GM12878 (cell line): ENCODE data around the gene CIDEA. TPM values are rescaled to one million over a fixed set of nuclear protein-coding genes. Genes with fewer than 3 reads are reported as not detected.
A peak's percentile ranks its signal among the peaks of the same experiment; 100 is the strongest.

ENCODE experiments used
- ATAC-seq: fragments of 200-7000 bp; cut with Tn5 transposase; 3 replicates; pipeline ENCODE4 v1.9.1; 2020; ENCODE audit warnings: mild to moderate bottlenecking, moderate library complexity
- BruUV-seq: library from RNA; stranded (reverse); fragments of 400-500 nt; replicated peaks from 2 replicates; lab custom pipeline; 2021; lab: Mats Ljungman, UMichigan
- CTCF ChIA-PET: fragments of 300-600 bp; sonication (Branson Sonifier 250); formaldehyde crosslinking; extraction: SDS; loops from one replicate; lab custom pipeline; 2021; ENCODE audit warnings: inconsistent platforms; lab: Yijun Ruan, JAX
- POLR2A ChIA-PET: fragments of 350-600 bp; formaldehyde crosslinking; extraction: SDS; loops from one replicate; lab custom pipeline; 2021; ENCODE audit warnings: inconsistent platforms; lab: Charles Lee
- RAD21 ChIA-PET: fragments of 300-600 bp; sonication (Branson Sonifier 250); formaldehyde crosslinking; loops from one replicate; lab custom pipeline; 2023; ENCODE audit warnings: antibody characterized with exemption; ENCODE audit not compliant: unreplicated experiment; lab: Charles Lee
- SMC1A ChIA-PET: fragments of 300-600 bp; sonication (Branson Sonifier 250); formaldehyde crosslinking; loops from one replicate; lab custom pipeline; 2023; ENCODE audit not compliant: unreplicated experiment, uncharacterized antibody; lab: Charles Lee
- DNase-seq: peaks from one replicate; pipeline ENCODE4 v3.0.0-alpha.2; 2011; ENCODE audit warnings: low read depth, low spot score
- FAIRE-seq: peaks from 3 replicates; lab custom pipeline; 2011; peaks lifted over from hg19 to GRCh38; lab: Jason Lieb, UNC
- H2AFZ ChIP-seq: 2 replicates; pipeline ENCODE4 v1.6.0; 2011; ENCODE audit warnings: low read depth, low read length, control low read depth; ENCODE audit not compliant: control insufficient read depth
- H3K27ac ChIP-seq: 2 replicates; pipeline ENCODE4 v1.5.1; 2011; ENCODE audit warnings: control low read depth; ENCODE audit not compliant: control insufficient read depth, insufficient read depth
- H3K27me3 ChIP-seq, 2 experiments: replicated peaks in 1 of 2; 2 replicates each; pipeline versions ENCODE4 v1.6.0 to v1.6.1; 2011; ENCODE audit warnings: low read length in 1 of 2; ENCODE audit not compliant: control insufficient read depth in 2 of 2, insufficient read depth in 2 of 2
- H3K36me3 ChIP-seq, 2 experiments: 2 replicates each; pipeline ENCODE4 v1.5.1; 2011; ENCODE audit warnings: low read length in 1 of 2; ENCODE audit not compliant: control insufficient read depth in 2 of 2, insufficient read depth in 2 of 2
- H3K4me1 ChIP-seq: 2 replicates; pipeline ENCODE4 v1.6.1; 2011; ENCODE audit warnings: mild to moderate bottlenecking, low read length, moderate library complexity, mixed read lengths; ENCODE audit not compliant: control insufficient read depth, insufficient read depth
- H3K4me2 ChIP-seq: 2 replicates; pipeline ENCODE4 v1.6.0; 2011; ENCODE audit warnings: control low read depth; ENCODE audit not compliant: control insufficient read depth, insufficient read depth
- H3K4me3 ChIP-seq: fragments of 200-600 bp; sonication (generic); 2 replicates; pipeline ENCODE4 v1.5.1; 2016
- H3K79me2 ChIP-seq: 2 replicates; pipeline ENCODE4 v1.6.0; 2011; ENCODE audit warnings: low read length; ENCODE audit not compliant: control insufficient read depth, insufficient read depth
- H3K9ac ChIP-seq: 2 replicates; pipeline ENCODE4 v1.8.0; 2011; ENCODE audit warnings: low read length, control low read depth, mixed read lengths; ENCODE audit not compliant: control insufficient read depth, insufficient read depth
- H3K9me3 ChIP-seq: replicated peaks from 3 replicates; pipeline ENCODE4 v1.5.1; 2011; ENCODE audit warnings: mild to moderate bottlenecking, low read length; ENCODE audit not compliant: control insufficient read depth, insufficient read depth
- H4K20me1 ChIP-seq: 2 replicates; pipeline ENCODE4 v1.6.0; 2011; ENCODE audit not compliant: control insufficient read depth, insufficient read depth
- BRCA1 ChIP-seq: IDR thresholded peaks from 2 replicates; pipeline ENCODE4 v1.6.1; 2011; ENCODE audit warnings: low read depth, low read length, improper control_type of control experiment
- CHD2 ChIP-seq: IDR thresholded peaks from 2 replicates; pipeline ENCODE4 v1.6.1; 2011; ENCODE audit warnings: low read depth, low read length, improper control_type of control experiment, borderline replicate concordance
- CREB1 ChIP-seq: IDR thresholded peaks from 2 replicates; pipeline ENCODE4 v1.6.1; 2012; ENCODE audit warnings: low read depth, mild to moderate bottlenecking, inconsistent platforms
- EGR1 ChIP-seq, 2 experiments: IDR thresholded peaks; 1 replicate in 1 of 2; 2 replicates in 1 of 2; pipeline ENCODE4 v1.6.1; 2011 to 2012; ENCODE audit warnings: low read depth in 2 of 2, low read length in 2 of 2, borderline replicate concordance in 1 of 2, mild to moderate bottlenecking in 1 of 2, moderate library complexity in 1 of 2
- EZH2 ChIP-seq: IDR thresholded peaks from 2 replicates; pipeline ENCODE4 v1.6.1; 2012; ENCODE audit warnings: low read depth, mild to moderate bottlenecking, control low read depth, inconsistent platforms, low read length, borderline replicate concordance; ENCODE audit not compliant: control insufficient read depth
- PAX8 ChIP-seq: fragments of 450-650 bp; IDR thresholded peaks from 2 replicates; pipeline ENCODE4 v1.6.1; 2017; ENCODE audit warnings: mild to moderate bottlenecking, moderate library complexity
- POLR2AphosphoS5 ChIP-seq: IDR thresholded peaks from 2 replicates; pipeline ENCODE4 v1.6.1; 2011; ENCODE audit warnings: mild to moderate bottlenecking, low read length, inconsistent platforms
- RUNX3 ChIP-seq: IDR thresholded peaks from 2 replicates; pipeline ENCODE4 v1.6.1; 2012; ENCODE audit warnings: low read length, inconsistent platforms
- SP1 ChIP-seq: IDR thresholded peaks from one replicate; pipeline ENCODE4 v1.6.1; 2011; ENCODE audit warnings: low read depth, low read length
- USF1 ChIP-seq: IDR thresholded peaks from 2 replicates; pipeline ENCODE4 v1.6.1; 2011; ENCODE audit warnings: borderline replicate concordance, low read depth, mild to moderate bottlenecking, moderate library complexity, mixed read lengths, low read length; ENCODE audit not compliant: insufficient read depth; ENCODE audit errors: extremely low read length
- ZZZ3 ChIP-seq: IDR thresholded peaks from 2 replicates; pipeline ENCODE4 v1.6.1; 2011; ENCODE audit warnings: low read depth; ENCODE audit not compliant: control insufficient read depth, insufficient read length
- WGBS: methylation state at CpG from one replicate; pipeline ENCODE4 v1.1.6; 2016; ENCODE audit warnings: low lambda C conversion rate; ENCODE audit not compliant: insufficient replicate concordance, insufficient coverage; ENCODE audit errors: missing lambda C conversion rate; 5-methylcytosine and 5-hydroxymethylcytosine counted together
- in situ Hi-C: fragments of 300-500 bp; cut with MboI; formaldehyde crosslinking; loops from 9 replicates; pipeline ENCODE4 v1.14.3; 2018; ENCODE audit warnings: mixed read lengths
- intact Hi-C: fragments of 100-400 bp; cut with micrococcal nuclease; formaldehyde crosslinking; loops from one replicate; pipeline ENCODE4 v1.14.2; 2022; ENCODE audit not compliant: unreplicated experiment
- polyA plus RNA-seq, 11 experiments: library from polyadenylated mRNA; depleted of rRNA in 4 of 11; unstranded in 6 of 11; stranded (reverse) in 5 of 11; fragments of >200 nt; fragmentation: Nextera tagmentation in 4 of 11; fragmentation: Illumina TruSeq in 1 of 11; extraction: Ambion mirVana in 4 of 11; extraction: Trizol in 1 of 11; gene quantifications; 1 replicate in 1 of 11; 2 replicates in 10 of 11; pipeline versions ENCODE4 v1.2.1 to v1.2.3, GENCODE V29; 2011 to 2016; ENCODE audit warnings: inconsistent platforms in 2 of 11, missing spikeins in 2 of 11, low read depth in 1 of 11
- total RNA-seq, 4 experiments: library from RNA; depleted of rRNA in 3 of 4; stranded (reverse); fragments of >200 nt in 3 of 4; fragmentation: Illumina TruSeq in 1 of 4; extraction: Trizol in 1 of 4; gene quantifications; 2 replicates each; pipeline versions ENCODE4 v1.2.1 to v1.2.3, GENCODE V29; 2013 to 2021
- TF ChIP-seq, protein P1 (sequence below): fragments of 450-650 bp; formaldehyde crosslinking; IDR thresholded peaks from 2 replicates; pipeline ENCODE4 v1.4.0; 2022; ENCODE audit warnings: mild to moderate bottlenecking, moderate library complexity

CIDEA gene
- total and polyA plus RNA-seq, 10 of the 15 experiments (the other 5 are each of a cell fraction or from before 2014, with no cell fraction given), result not detected

GRCh38 chr18:12315490-12315889 lies 61.3 kb downstream of the CIDEA start:
- Histone ChIP-seq H3K36me3 (peaks cover 0 to 3% of the 10 kb centered on the region in 2 experiments; a peak in 2 of 4 replicates), H3K27me3 (no peaks in the 10 kb centered on the region), H2AFZ (peak overlapping the region; percentile 15; the same call in 1 of the 2 replicates), H4K20me1 (no peaks in the 10 kb centered on the region), H3K4me2 (peak overlapping the region; percentile 47), H3K9ac (peak overlapping the region; percentile 28; the same call in 1 of the 2 replicates), H3K4me1 (peaks cover 28% of the 10 kb centered on the region), H3K79me2 (peaks cover 1% of the 10 kb centered on the region), H3K27ac (peak overlapping the region; percentile 75), H3K4me3 (0 out of 2 replicates have a peak overlapping the region, but pooled peaks have one; percentile 26), H3K9me3 (peaks cover 9% of the 10 kb centered on the region; the same call in 2 of the 3 replicates)
- BruUV-seq, result no TSS peak
- DNase-seq (no peak), ATAC-seq (no peak), FAIRE-seq (no peak)
- ChIA-PET POLR2A (no interaction called here), SMC1A (interaction anchor here (0.7 to 1.1 kb wide), 2 partner anchors 13 to 1179 kb away, joined by 3 to 4 read pairs; no protein-coding TSS in a partner anchor), RAD21 (no interaction called here), CTCF (interaction anchor here (4.7 kb wide), 1 partner anchor 13 kb away, joined by 32 read pairs; no protein-coding TSS in a partner anchor)
- in situ Hi-C loops, result no loop called here
- TF ChIP-seq EGR1 (IDR thresholded peaks at IDR 0.05; ENCODE audit: borderline replicate concordance in 1 of 2, low read depth in 2 of 2, low read length in 2 of 2), result no peak
- 0 out of 2 replicates have a peak, but pooled peaks have one; percentile 19 for TF ChIP-seq CREB1
- intact Hi-C loops, result no loop called here
- 22% methylated on average over 10 of the region's 10 CpGs for WGBS

DNA sequence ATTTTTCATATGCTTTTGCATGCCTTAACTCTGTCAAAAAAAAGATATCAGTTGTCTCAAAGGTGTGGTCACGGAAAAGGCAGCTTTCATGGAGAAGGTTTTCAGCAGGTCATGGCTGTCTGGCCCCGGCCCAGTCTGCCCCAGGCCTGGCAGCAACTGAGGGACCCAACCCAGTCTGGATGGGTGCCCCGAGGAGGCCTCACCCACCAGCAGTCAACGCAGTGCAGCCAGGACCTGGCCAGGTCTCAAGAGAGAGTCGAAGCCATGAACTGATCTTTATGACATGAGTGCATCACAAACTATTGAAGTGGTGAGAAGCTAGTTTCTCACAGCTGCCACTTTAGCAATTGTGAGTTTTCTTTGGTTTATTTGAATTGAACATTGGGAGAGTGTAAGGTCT lies 61.8 kb downstream of the CIDEA start:
- RAD21 ChIA-PET, result no interaction called here
- intact Hi-C loops (no loop called here), in situ Hi-C loops (no loop called here)
- H3K4me3 ChIP-seq, result 0 out of 2 replicates have a peak overlapping the region, but pooled peaks have one; percentile 26
- peaks cover 9% of the 10 kb centered on the region; the same call in 2 of the 3 replicates for H3K9me3 ChIP-seq
- POLR2A ChIA-PET, result no interaction called here
- H3K9ac ChIP-seq, result no peak overlapping the region
- no peaks in the 10 kb centered on the region for H4K20me1 ChIP-seq
- peaks cover 0 to 3% of the 10 kb centered on the region in 2 experiments; a peak in 2 of 4 replicates for H3K36me3 ChIP-seq
- H3K27me3 ChIP-seq, result no peaks in the 10 kb centered on the region
- SMC1A ChIA-PET, result interaction anchor here (3.0 kb wide), 1 partner anchor 7 kb away, joined by 10 read pairs; no protein-coding TSS in a partner anchor
- H2AFZ ChIP-seq, result no peak overlapping the region
- 40% methylated on average over 5 of the region's 5 CpGs for WGBS
- no peaks in the 10 kb centered on the region; the same call in 1 of the 2 replicates for H3K79me2 ChIP-seq
- peak overlapping the region; percentile 75 for H3K27ac ChIP-seq
- CTCF ChIA-PET, result interaction anchor here (4.7 kb wide), 1 partner anchor 12 kb away, joined by 32 read pairs; no protein-coding TSS in a partner anchor
- DNase-seq (no peak), ATAC-seq (no peak), FAIRE-seq (no peak)
- H3K4me1 ChIP-seq, result peaks cover 28% of the 10 kb centered on the region
- peak overlapping the region; percentile 47 for H3K4me2 ChIP-seq
- no TSS peak for BruUV-seq
- TF ChIP-seq POLR2AphosphoS5 (no peak), CHD2 (no peak), PAX8 (no peak), BRCA1 (no peak), USF1 (no peak), ZZZ3 (no peak), SP1 (no peak), RUNX3 (no peak), EZH2 (no peak)
- TF ChIP-seq, protein P1, sequence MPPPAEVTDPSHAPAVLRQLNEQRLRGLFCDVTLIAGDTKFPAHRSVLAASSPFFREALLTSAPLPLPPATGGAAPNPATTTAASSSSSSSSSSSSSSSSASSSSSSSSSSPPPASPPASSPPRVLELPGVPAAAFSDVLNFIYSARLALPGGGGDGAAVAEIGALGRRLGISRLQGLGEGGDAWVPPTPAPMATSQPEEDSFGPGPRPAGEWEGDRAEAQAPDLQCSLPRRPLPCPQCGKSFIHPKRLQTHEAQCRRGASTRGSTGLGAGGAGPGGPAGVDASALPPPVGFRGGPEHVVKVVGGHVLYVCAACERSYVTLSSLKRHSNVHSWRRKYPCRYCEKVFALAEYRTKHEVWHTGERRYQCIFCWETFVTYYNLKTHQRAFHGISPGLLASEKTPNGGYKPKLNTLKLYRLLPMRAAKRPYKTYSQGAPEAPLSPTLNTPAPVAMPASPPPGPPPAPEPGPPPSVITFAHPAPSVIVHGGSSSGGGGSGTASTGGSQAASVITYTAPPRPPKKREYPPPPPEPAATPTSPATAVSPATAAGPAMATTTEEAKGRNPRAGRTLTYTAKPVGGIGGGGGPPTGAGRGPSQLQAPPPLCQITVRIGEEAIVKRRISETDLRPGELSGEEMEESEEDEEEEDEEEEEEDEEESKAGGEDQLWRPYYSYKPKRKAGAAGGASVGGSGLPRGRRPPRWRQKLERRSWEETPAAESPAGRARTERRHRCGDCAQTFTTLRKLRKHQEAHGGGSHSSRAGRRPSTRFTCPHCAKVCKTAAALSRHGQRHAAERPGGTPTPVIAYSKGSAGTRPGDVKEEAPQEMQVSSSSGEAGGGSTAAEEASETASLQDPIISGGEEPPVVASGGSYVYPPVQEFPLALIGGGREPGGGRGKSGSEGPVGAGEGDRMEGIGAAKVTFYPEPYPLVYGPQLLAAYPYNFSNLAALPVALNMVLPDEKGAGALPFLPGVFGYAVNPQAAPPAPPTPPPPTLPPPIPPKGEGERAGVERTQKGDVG (CRISPR knock-in tag), result no peak
